Measurements from ENCODE around the gene C5orf52. TPM values are rescaled to one million over a fixed set of nuclear protein-coding genes. Genes with fewer than 3 reads are reported as not detected.
"Not testable (repeated sequence)": the region's sequence is repeated elsewhere in the genome, so short reads cannot be mapped to it uniquely, and the experiment has no call there.

Gene C5orf52
- polyA plus RNA-seq, 4 donors: not detected

GRCh38 chr5:157719245-157719644, 47.9 kb downstream of the C5orf52 start:
- no peak for DNase-seq (ENCODE audit: low read depth in 4 of 4, low spot score in 3 of 4)

- DNase-seq (ENCODE audit: low read depth in 4 of 4, low spot score in 3 of 4): no peak
These were observed 49.8 kb downstream of the C5orf52 start for GRCh38 chr5:157721159-157721558.

GRCh38 chr5:157722895-157723294, 51.6 kb downstream of the C5orf52 start:
- DNase-seq (ENCODE audit: low read depth in 4 of 4, low spot score in 3 of 4): not testable (repeated sequence)

GRCh38 chr5:157726607-157727006, 55.3 kb downstream of the C5orf52 start:
- DNase-seq (ENCODE audit: low read depth in 4 of 4, low spot score in 3 of 4): not testable (repeated sequence)

GRCh38 chr5:157727858-157728257, 56.5 kb downstream of the C5orf52 start:
- not testable (repeated sequence) for DNase-seq (ENCODE audit: low read depth in 4 of 4, low spot score in 3 of 4)

Other genes starting within 250 kb of the C5orf52 start
- 1 to 10 TPM in 1 of 4 donors, under 1 TPM in 3; 0.22 to 1.8 (median 0.63) TPM for gene NIPAL4, start 211.3 kb upstream of the C5orf52 start, polyA plus RNA-seq (ENCODE audit: insufficient read length in 4 of 4)
- gene ADAM19, start 95.8 kb upstream of the C5orf52 start, polyA plus RNA-seq (ENCODE audit: insufficient read length in 4 of 4): 10 to 100 TPM in 1 of 4 donors, 1 to 10 TPM in 3; 9.1 to 10.5 (median 9.6) TPM
- under 1 TPM; 0.44 to 0.87 (median 0.59) TPM for gene SOX30, start 19.1 kb upstream of the C5orf52 start, polyA plus RNA-seq (ENCODE audit: insufficient read length in 4 of 4)
- 10 to 100 TPM; 24.9 to 27.7 (median 26.1) TPM for gene THG1L, start 59.9 kb downstream of the C5orf52 start, polyA plus RNA-seq (ENCODE audit: insufficient read length in 4 of 4)
- gene LSM11, start 72.2 kb downstream of the C5orf52 start, polyA plus RNA-seq (ENCODE audit: insufficient read length in 4 of 4): 1 to 10 TPM; 6.8 to 8.6 (median 8.2) TPM
- gene CLINT1, start 187.6 kb downstream of the C5orf52 start, polyA plus RNA-seq (ENCODE audit: insufficient read length in 4 of 4): 100 to 1,000 TPM; 115 to 146 (median 133) TPM